ENCODE measurements around the gene CDH13. TPM values are rescaled to one million over a fixed set of nuclear protein-coding genes. Genes with fewer than 3 reads are reported as not detected.

The CDH13 gene
- total and polyA plus RNA-seq, 8 donors = 0.12 to 21.4 (median 1.7) TPM; not detected in 1

GRCh38 chr16:83615953-83616350, 989.2 kb downstream of the CDH13 start:
- intact Hi-C loops (cut with DNase I; ENCODE audit: low total_unique reads) = no loop called here
- Histone ChIP-seq H3K9me3 (peaks cover 0 to 3% (median 0%) of the 10 kb centered on the region in 4 donors), H3K27me3 (peaks cover 0 to 3% (median 0%) of the 10 kb centered on the region in 3 donors), H3K4me1 (no peaks in the 10 kb centered on the region), H3K4me3 (no peak overlapping the region), H3K36me3 (no peaks in the 10 kb centered on the region), H3K27ac (no peak overlapping the region)
- DNase-seq = no peak
- 71 to 82% (median 81%) methylated on average over 8 of the region's 8 CpGs for WGBS, 5 donors
- TF ChIP-seq POLR2A (IDR thresholded peaks at IDR 0.05) = no peak
- TF ChIP-seq EP300 (IDR thresholded peaks at IDR 0.05) = no peak
- no peak for TF ChIP-seq CTCF (IDR thresholded peaks at IDR 0.05)
- TF ChIP-seq POLR2AphosphoS5 (IDR thresholded peaks at IDR 0.05) = no peak

- WGBS, 5 donors = 52 to 60% (median 58%) methylated on average over 12 of the region's 12 CpGs
- DNase-seq = no peak
- H3K4me1 ChIP-seq = no peaks in the 10 kb centered on the region
- H3K27me3 ChIP-seq = peaks cover 0 to 5% (median 0%) of the 10 kb centered on the region in 3 donors
- TF ChIP-seq POLR2A (IDR thresholded peaks at IDR 0.05) (no peak), EP300 (IDR thresholded peaks at IDR 0.05) (no peak), POLR2AphosphoS5 (IDR thresholded peaks at IDR 0.05) (no peak), CTCF (IDR thresholded peaks at IDR 0.05) (no peak)
- H3K36me3 ChIP-seq = no peaks in the 10 kb centered on the region
- no peak overlapping the region for H3K4me3 ChIP-seq
- intact Hi-C loops (cut with DNase I; ENCODE audit: low total_unique reads) = no loop called here
- H3K9me3 ChIP-seq = no peaks in the 10 kb centered on the region
- H3K27ac ChIP-seq = no peak overlapping the region
Observed at GRCh38 chr16:83619381-83620150, 992.8 kb downstream of the CDH13 start.

- H3K36me3 ChIP-seq = no peaks in the 10 kb centered on the region
- intact Hi-C loops (cut with DNase I; ENCODE audit: low total_unique reads) = no loop called here
- WGBS, 5 donors = 76 to 91% (median 85%) methylated on average over 7 of the region's 7 CpGs
Observed at GRCh38 chr16:83622010-83622409, 995.2 kb downstream of the CDH13 start.

More at GRCh38 chr16:83622010-83622409, 995.2 kb downstream of the CDH13 start:
- no peaks in the 10 kb centered on the region for H3K9me3 ChIP-seq
- peaks cover 0 to 8% (median 0%) of the 10 kb centered on the region in 3 donors for H3K27me3 ChIP-seq
- H3K4me3 ChIP-seq = no peak overlapping the region
- H3K27ac ChIP-seq = no peak overlapping the region
- DNase-seq = no peak
- no peaks in the 10 kb centered on the region for H3K4me1 ChIP-seq
- TF ChIP-seq POLR2A (IDR thresholded peaks at IDR 0.05) = no peak
- TF ChIP-seq EP300 (IDR thresholded peaks at IDR 0.05) = no peak
- TF ChIP-seq CTCF (IDR thresholded peaks at IDR 0.05) = no peak
- TF ChIP-seq POLR2AphosphoS5 (IDR thresholded peaks at IDR 0.05) = no peak
